SK-N-SH treated with all-trans-retinoic acid at 6 μM for 48 hours (cell line): ENCODE measurements around the gene AKAP13.
"Not testable (repeated sequence)": the region's sequence is repeated elsewhere in the genome, so short reads cannot be mapped to it uniquely, and the experiment has no call there.

Experiments
- ATAC-seq: fragments of 200-7000 bp; cut with Tn5 transposase; 3 replicates; pipeline ENCODE4 v1.9.1; 2020; ENCODE audit warnings: mild to moderate bottlenecking, moderate library complexity
- ARNTL ChIP-seq: fragments of 450-650 bp; formaldehyde crosslinking; IDR thresholded peaks from 2 replicates; pipeline ENCODE4 v1.5.0; 2020; ENCODE audit warnings: low read depth, mild to moderate bottlenecking, moderate library complexity, borderline replicate concordance
- BACH2 ChIP-seq: fragments of 250-450 bp; sonication (Bioruptor Pico); IDR thresholded peaks from 2 replicates; pipeline ENCODE4 v1.9.0; 2021; ENCODE audit warnings: mild to moderate bottlenecking, borderline replicate concordance
- CREB5 ChIP-seq: fragments of 250-450 bp; sonication (Bioruptor Pico); IDR thresholded peaks from 2 replicates; pipeline ENCODE4 v1.5.1; 2020; ENCODE audit warnings: low read depth, mild to moderate bottlenecking, moderate library complexity
- CSRNP3 ChIP-seq: fragments of 250-450 bp; sonication (Bioruptor Pico); IDR thresholded peaks from 2 replicates; pipeline ENCODE4 v1.5.1; 2021; ENCODE audit warnings: mild to moderate bottlenecking, moderate library complexity
- ESRRG ChIP-seq: fragments of 250-450 bp; sonication (Bioruptor Pico); IDR thresholded peaks from 2 replicates; pipeline ENCODE4 v1.6.1; 2021; ENCODE audit warnings: mild to moderate bottlenecking
- GLIS3 ChIP-seq: fragments of 250-450 bp; sonication (Bioruptor Pico); IDR thresholded peaks from 2 replicates; pipeline ENCODE4 v1.5.0; 2020; ENCODE audit warnings: mild to moderate bottlenecking, moderate library complexity
- ISL1 ChIP-seq: fragments of 250-450 bp; sonication (Bioruptor Pico); IDR thresholded peaks from 2 replicates; pipeline ENCODE4 v2.1.2; 2022; ENCODE audit warnings: mild to moderate bottlenecking, moderate library complexity
- OSR1 ChIP-seq: fragments of 250-450 bp; sonication (Bioruptor Pico); IDR thresholded peaks from 2 replicates; pipeline ENCODE4 v1.8.0; 2022; ENCODE audit warnings: moderate library complexity, mild to moderate bottlenecking, inconsistent platforms
- PATZ1 ChIP-seq: fragments of 250-450 bp; sonication (Bioruptor Pico); IDR thresholded peaks from 2 replicates; pipeline ENCODE4 v1.8.0; 2020; ENCODE audit warnings: mild to moderate bottlenecking, moderate library complexity, borderline replicate concordance
- POU6F1 ChIP-seq: fragments of 250-450 bp; sonication (Bioruptor Pico); IDR thresholded peaks from 2 replicates; pipeline ENCODE4 v1.8.0; 2021; ENCODE audit warnings: low read depth, mild to moderate bottlenecking, moderate library complexity, borderline replicate concordance
- PPARA ChIP-seq: fragments of 250-450 bp; sonication (Bioruptor Pico); IDR thresholded peaks from 2 replicates; pipeline ENCODE4 v1.5.0; 2020; ENCODE audit warnings: mild to moderate bottlenecking, borderline replicate concordance
- RARB ChIP-seq: fragments of 250-450 bp; sonication (Bioruptor Pico); IDR thresholded peaks from 2 replicates; pipeline ENCODE4 v1.8.0; 2021; ENCODE audit warnings: mild to moderate bottlenecking, moderate library complexity
- SNAI2 ChIP-seq: fragments of 250-450 bp; sonication (Bioruptor Pico); IDR thresholded peaks from 2 replicates; pipeline ENCODE4 v1.5.0; 2020; ENCODE audit warnings: mild to moderate bottlenecking, moderate library complexity
- TCF4 ChIP-seq: fragments of 250-450 bp; sonication (Bioruptor Pico); IDR thresholded peaks from 2 replicates; pipeline ENCODE4 v1.8.0; 2021; ENCODE audit warnings: mild to moderate bottlenecking, moderate library complexity, borderline replicate concordance
- TOX ChIP-seq: fragments of 250-450 bp; sonication (Bioruptor Pico); IDR thresholded peaks from 2 replicates; pipeline ENCODE4 v1.8.0; 2021; ENCODE audit warnings: mild to moderate bottlenecking, moderate library complexity, borderline replicate concordance
- TSHZ2 ChIP-seq: fragments of 250-450 bp; sonication (Bioruptor Pico); IDR thresholded peaks from 2 replicates; pipeline ENCODE4 v1.5.0; 2020; ENCODE audit warnings: mild to moderate bottlenecking, moderate library complexity
- ZC3H10 ChIP-seq: fragments of 250-450 bp; sonication (Bioruptor Pico); IDR thresholded peaks from 2 replicates; pipeline ENCODE4 v1.5.1; 2021; ENCODE audit warnings: mild to moderate bottlenecking, moderate library complexity
- ZNF565 ChIP-seq: fragments of 450-650 bp; formaldehyde crosslinking; conservative IDR thresholded peaks from 2 replicates; pipeline ENCODE4 v1.5.0; 2020; ENCODE audit warnings: low read depth, mild to moderate bottlenecking, moderate library complexity
- ZNF8 ChIP-seq: fragments of 450-650 bp; formaldehyde crosslinking; IDR thresholded peaks from 2 replicates; pipeline ENCODE4 v1.5.0; 2020; ENCODE audit warnings: mild to moderate bottlenecking, moderate library complexity

AKAP13 gene

GRCh38 chr15:85794598-85795336 lies 414.4 kb downstream of the AKAP13 start, which contains the start of gene KLHL25:
KLHL25 (minus strand) TSS chr15:85794925; CDS start chr15:85769810, 25,115 bp downstream.
- peak; percentile 97 for ATAC-seq
- TF ChIP-seq TOX (no peak), TSHZ2 (CRISPR knock-in tag) (no peak), PATZ1 (no peak), TCF4 (no peak), ISL1 (CRISPR knock-in tag) (no peak), POU6F1 (CRISPR knock-in tag) (no peak)
- TF ChIP-seq, all 23 proteins: peak for 0

- no peak for TF ChIP-seq ZC3H10 (CRISPR knock-in tag)
- no peak for TF ChIP-seq ZNF565 (CRISPR knock-in tag)
- TF ChIP-seq TSHZ2 (CRISPR knock-in tag): no peak
- TF ChIP-seq OSR1 (CRISPR knock-in tag): no peak
- TF ChIP-seq ESRRG (CRISPR knock-in tag): no peak
- no peak for TF ChIP-seq BACH2 (CRISPR knock-in tag)
- TF ChIP-seq TCF4: no peak
- TF ChIP-seq ARNTL: no peak
- TF ChIP-seq POU6F1 (CRISPR knock-in tag): no peak
- no peak for TF ChIP-seq PPARA (CRISPR knock-in tag)
- no peak for TF ChIP-seq PATZ1
- TF ChIP-seq CSRNP3: no peak
- no peak for TF ChIP-seq GLIS3 (CRISPR knock-in tag)
- TF ChIP-seq TOX: no peak
- TF ChIP-seq SNAI2: no peak
- no peak for TF ChIP-seq CREB5 (CRISPR knock-in tag)
- TF ChIP-seq RARB (CRISPR knock-in tag): no peak
- TF ChIP-seq ZNF8 (CRISPR knock-in tag): no peak
- ATAC-seq: no peak
Observed at GRCh38 chr15:85795337-85796305, 415.2 kb downstream of the AKAP13 start.

- ATAC-seq: not testable (repeated sequence)
Observed at GRCh38 chr15:85796371-85796770, 416.0 kb downstream of the AKAP13 start.
